RWPE1 (cell line): ENCODE data around the gene ADGRD1.

Source experiments
- CTCF ChIA-PET: fragments of 350-600 bp; sonication (Branson Sonifier 250); formaldehyde crosslinking; extraction: SDS; loops from one replicate; lab custom pipeline; 2021; lab: Yijun Ruan, JAX
- POLR2A ChIA-PET: fragments of 400-600 bp; formaldehyde crosslinking; extraction: SDS; loops from one replicate; lab custom pipeline; 2020; ENCODE audit warnings: antibody characterized with exemption; ENCODE audit not compliant: low non-redundant PET; lab: Yijun Ruan, JAX
- DNase-seq: peaks from one replicate; pipeline ENCODE4 v3.0.0; 2012; ENCODE audit warnings: low spot score
- H3K27ac ChIP-seq: fragments of 450-650 bp; 2 replicates; pipeline ENCODE4 v1.5.1; 2017
- TF ChIP-seq, protein P1 (sequence below): fragments of 450-650 bp; conservative IDR thresholded peaks from 2 replicates; pipeline ENCODE4 v1.5.1; 2017; ENCODE audit warnings: low read depth, mild to moderate bottlenecking

ADGRD1 gene

DNA sequence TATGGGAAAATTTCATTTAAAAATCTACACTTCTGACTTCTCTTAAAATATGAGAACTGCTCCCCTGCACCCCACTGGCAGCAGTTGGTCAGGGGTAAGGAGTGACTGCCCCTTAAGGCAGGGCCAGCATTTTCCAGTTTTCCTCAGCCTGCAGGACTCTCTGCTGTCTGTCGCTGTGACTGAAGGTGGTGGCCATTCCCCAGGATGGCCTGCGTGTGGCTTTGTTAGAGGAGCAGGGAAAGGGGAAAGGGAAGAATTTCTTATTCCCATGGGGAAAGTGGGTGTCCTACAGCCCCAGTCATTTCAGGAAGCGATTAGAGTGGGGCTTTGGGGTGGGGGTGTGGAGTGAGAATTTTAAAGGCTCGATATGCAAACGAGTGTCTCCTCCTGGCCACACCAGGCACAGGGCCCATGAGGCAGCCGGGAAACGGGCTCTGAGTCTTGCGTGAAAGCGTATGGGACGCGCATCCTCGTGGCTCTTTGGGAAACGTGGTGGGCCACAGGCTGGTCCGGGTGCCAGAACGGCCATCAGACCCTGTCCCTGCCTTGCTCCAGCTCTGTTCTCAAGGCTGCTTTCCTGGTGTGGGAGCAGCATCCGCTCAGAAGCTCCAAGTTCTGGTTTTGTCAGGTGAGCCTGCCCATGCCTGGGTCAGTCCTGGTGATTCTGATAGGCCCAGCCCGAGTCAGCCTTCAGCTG lies 23.5 kb downstream of the ADGRD1 start:
- TF ChIP-seq, protein P1, sequence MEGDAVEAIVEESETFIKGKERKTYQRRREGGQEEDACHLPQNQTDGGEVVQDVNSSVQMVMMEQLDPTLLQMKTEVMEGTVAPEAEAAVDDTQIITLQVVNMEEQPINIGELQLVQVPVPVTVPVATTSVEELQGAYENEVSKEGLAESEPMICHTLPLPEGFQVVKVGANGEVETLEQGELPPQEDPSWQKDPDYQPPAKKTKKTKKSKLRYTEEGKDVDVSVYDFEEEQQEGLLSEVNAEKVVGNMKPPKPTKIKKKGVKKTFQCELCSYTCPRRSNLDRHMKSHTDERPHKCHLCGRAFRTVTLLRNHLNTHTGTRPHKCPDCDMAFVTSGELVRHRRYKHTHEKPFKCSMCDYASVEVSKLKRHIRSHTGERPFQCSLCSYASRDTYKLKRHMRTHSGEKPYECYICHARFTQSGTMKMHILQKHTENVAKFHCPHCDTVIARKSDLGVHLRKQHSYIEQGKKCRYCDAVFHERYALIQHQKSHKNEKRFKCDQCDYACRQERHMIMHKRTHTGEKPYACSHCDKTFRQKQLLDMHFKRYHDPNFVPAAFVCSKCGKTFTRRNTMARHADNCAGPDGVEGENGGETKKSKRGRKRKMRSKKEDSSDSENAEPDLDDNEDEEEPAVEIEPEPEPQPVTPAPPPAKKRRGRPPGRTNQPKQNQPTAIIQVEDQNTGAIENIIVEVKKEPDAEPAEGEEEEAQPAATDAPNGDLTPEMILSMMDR = no peak
- CTCF ChIA-PET = no interaction called here
- POLR2A ChIA-PET = no interaction called here
- H3K27ac ChIP-seq = no peak overlapping the region
- no peak for DNase-seq

DNA sequence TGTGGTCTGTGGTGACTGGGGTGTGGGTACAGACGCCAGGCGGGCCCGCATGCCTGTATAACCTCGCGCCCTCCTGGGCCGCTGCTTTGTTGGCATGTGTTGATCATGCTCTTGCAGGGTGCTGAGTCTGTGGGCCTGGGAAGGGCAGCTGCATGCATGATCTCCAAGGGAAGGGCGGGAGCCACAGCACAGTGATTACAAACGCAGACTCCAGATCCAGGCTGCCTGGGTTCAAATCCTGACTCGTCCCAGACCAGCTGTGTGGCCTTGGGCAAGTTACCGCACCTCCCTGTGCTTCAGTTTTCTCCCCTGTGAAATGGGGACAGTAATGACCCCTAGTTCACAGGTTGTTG lies 24.0 kb downstream of the ADGRD1 start:
- no peak for DNase-seq
- ChIA-PET CTCF (no interaction called here), POLR2A (no interaction called here)
- TF ChIP-seq, protein P1 = no peak
- no peak overlapping the region for H3K27ac ChIP-seq

DNA sequence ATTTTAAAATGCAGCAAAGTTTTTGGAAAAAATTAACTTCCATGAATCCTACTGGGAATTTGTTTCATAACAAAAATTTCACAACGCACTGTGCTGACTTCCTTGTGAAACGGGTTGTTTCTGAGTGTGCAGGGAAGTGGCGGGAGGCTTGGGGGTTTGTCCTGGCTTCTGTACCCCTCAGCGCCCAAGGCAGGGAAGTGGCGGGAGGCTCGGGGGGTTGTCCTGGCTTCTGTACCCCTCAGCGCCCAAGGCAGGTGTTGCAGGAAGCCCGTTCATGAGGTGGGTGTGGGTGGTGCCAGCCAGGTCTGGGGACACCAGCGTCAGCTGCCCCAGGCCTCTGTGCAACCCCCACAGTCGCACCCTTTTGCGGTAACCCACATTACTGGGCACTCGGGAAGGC lies 25.1 kb downstream of the ADGRD1 start:
- CTCF ChIA-PET = interaction anchor here (0.7 kb wide), 1 partner anchor 206 kb away, joined by 3 read pairs; no protein-coding TSS in a partner anchor
- DNase-seq = no peak
- TF ChIP-seq, protein P1 = no peak
- no peak overlapping the region for H3K27ac ChIP-seq
- POLR2A ChIA-PET = no interaction called here

DNA sequence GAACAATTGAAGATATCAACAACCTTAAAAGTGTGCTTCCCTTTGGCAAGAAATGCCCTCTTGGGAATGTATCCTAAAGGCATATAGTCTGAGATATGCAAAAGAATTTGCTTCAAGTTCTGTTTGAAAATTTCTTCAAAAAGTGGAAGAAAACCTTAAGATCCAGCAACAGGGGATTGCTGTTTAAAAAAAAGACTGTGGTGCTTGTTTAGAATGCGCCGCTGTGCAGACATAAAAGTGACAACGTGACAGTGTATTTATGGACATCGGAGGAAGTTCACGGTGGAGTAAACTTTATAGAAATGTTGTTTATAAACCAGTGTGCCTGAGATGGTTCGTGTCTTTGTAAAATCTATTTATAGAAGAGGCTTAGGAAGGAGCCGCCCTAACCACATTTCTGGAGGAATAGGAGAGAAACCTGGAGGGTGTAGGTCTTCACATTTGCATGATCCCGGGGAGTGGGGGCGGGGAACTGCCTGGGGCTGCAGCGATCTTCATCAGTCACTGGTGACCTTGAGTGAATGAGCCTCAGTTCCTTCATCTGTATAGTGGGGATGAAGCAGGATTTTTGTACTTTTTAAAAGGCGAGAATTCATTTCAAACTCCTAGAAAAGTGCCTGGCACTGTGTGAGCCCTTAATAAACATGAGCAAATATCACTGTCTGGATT lies 27.5 kb downstream of the ADGRD1 start:
- H3K27ac ChIP-seq = no peak overlapping the region
- ChIA-PET CTCF (no interaction called here), POLR2A (no interaction called here)
- no peak for DNase-seq
- TF ChIP-seq, protein P1 = no peak

DNA sequence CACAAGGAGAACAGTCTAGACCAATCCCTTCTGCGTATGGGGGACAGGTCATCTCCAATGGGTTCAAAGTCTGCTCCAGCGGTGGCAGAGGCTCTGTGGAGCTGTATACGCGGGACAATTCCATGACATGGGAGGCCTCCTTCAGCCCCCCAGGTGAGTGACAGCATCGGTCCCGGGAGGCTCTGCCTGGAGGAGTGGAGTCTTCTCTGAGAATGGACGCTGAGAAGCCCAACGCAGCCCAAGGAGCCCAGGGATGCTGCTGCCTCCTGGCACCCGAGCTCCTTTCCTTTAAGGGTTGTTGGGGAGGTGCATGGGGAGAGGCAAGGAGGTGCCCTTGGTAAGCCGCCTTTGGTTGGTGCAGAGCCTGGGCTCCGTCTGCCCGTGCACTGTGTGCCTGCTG lies 28.2 kb downstream of the ADGRD1 start:
- no peak overlapping the region for H3K27ac ChIP-seq
- ChIA-PET CTCF (no interaction called here), POLR2A (no interaction called here)
- TF ChIP-seq, protein P1 = no peak
- DNase-seq = no peak

DNA sequence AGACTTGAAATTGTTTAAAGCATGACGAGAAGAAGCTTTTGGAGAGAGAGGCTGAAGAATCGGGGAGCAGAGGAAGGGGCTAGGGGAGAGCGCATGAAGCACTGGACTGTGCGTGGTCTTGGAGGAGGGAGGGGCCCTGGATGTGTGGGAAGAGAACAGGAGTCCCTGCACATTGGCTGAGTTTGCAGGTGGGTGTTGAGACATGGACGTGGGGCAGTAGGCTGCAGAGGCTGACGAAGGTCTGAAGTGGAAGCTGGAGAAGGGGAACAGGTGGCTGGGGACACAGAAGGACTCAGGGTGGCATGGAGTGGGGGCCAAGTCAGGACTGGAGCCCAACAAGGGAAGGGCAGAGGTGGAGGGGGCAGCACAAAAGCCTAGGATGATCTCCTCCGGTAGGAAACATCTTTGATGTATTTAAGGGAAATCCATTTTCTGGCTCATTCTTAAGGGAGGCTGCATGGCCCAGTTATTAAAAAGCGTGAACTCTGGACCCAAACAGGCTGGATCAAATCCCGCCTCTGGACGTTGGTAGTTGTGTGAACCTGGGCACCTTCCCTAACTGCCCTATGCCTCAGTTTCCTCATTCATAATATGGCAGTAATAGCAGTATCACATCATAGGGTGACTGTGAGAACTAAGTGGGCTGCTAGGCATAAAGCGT lies 29.0 kb downstream of the ADGRD1 start:
- ChIA-PET POLR2A (no interaction called here), CTCF (no interaction called here)
- H3K27ac ChIP-seq = no peak overlapping the region
- TF ChIP-seq, protein P1 = no peak
- DNase-seq = no peak
